NCI-H524 (cell line): ENCODE data around the gene ABCF2.
A peak's percentile ranks its signal among the peaks of the same experiment; 100 is the strongest.

Source experiments
- DNase-seq, 2 experiments: peaks; one replicate each; lab custom pipeline; 2025; lab: John Stamatoyannopoulos, UW

ABCF2 gene

DNA sequence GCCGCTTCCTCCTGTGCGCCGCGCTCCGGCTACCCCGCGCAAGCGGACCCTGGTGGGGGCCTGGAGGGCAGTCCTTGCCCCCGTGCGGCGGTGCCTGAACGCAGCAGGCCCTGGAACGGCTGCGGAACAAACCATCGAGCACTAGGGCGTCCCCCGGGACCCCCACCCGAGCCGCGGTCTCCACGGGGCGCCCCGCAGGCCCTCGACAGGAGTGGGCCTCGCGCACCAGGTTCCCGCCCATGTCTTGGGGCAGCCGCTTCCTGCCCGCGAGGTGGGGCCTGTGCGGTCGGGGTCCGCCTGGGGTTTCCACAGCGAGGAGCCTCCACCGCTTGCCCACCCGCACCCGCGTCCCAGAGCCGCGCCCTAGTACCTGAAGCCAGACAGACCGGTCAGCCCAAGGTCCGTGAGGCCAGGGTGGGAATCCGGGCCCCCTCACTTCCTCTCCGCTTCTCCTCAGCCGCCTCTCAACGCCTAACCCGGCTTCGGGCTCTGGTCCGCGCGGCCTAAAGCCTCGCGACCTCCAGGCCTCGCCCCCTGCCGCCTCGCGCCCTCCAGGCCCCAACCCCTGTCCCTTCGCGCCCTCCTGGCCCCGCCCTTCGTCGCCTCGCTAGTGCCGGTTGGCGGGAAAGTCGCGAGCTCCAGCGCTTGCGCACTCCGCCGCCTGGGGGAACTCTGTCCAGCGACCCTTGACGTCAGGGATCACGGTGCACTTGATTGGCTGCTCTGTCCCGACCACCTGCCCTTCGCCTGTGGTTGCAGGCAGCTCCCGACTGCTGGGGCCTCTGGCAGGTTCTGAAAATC is 52.6 kb downstream of the ABCF2 start:
- no peak for DNase-seq

DNA sequence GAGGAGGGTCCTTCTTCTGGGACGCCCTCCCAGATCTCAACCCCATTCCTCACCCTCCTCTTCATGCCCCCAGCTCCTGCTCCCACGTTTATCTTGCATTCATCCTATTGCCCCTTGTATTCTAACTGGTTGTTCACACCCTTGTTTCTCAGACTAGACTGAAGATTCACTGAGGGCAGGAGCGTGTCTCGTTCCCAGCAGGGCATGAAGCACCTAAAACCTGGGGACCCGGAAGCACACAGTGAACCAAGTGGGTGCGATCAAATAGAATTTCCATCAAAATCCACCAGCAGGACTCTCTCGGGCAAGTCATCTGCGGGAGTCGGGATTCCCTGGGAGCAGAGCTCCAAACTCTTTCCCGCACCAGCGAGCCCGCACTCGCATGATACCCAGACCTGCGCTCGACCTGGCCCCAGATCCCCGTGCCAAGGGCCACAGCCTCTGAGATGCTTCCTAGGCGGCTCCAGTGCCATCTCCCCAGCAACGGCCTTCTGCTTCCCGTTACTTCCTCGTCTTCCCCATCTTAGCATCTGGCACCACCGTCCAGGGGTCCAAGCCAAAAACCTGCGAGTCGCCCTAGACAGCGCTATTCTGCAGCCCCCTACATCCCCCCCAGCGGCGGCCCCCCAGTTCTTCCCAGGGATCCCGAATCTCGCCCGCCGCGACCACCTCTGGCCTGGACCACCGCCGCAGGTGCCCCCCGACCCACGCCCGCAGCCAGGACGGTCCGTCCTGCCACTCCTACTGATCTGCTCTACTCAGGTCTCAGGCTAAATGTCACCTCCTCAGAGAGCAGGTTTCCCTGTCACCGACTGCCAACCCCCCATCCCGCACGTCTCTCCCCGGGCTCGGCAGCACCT is 53.4 kb downstream of the ABCF2 start:
- DNase-seq: no peak

DNA sequence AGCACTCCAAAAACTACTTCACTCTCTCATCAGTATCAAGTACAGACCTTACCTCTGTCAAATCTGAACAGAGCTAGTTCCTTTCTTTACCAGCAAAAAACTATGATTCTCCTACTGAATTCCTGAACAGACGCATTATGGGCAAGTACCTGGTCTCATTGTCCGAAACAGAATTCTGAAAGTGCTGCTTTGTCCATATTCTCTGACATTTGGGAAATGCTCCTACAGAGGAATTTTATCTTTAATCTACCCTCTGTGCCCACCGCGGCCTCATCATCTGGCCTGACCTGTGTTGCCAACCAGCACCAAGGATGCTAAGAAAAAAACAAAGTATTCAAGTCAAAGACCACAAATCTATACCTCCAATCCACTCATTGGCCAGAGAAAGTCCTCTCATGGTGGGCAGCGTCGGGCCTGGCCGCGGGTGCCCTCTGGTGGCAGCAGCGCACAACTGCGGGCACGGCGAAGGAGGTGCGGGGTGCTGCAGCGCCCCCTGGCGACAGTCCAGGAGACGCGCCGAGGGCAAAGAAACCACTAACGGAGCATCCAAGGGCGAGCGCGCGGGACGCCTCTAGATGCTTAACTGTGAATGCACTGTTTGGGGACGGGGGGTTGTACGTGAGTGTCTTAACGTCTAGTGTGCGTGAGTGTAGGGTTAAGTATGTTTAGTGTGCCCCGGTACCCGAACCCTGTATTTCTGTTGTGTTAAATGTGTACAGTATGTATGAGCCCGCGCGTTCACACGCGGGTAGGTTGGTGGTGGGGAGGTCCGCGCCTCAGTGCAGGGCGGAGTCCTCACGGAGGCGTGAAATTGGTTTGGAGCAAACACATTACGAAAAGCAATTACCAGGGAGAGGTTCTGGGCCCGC is 54.5 kb downstream of the ABCF2 start:
- peak; percentile 17 to 59 for DNase-seq

DNA sequence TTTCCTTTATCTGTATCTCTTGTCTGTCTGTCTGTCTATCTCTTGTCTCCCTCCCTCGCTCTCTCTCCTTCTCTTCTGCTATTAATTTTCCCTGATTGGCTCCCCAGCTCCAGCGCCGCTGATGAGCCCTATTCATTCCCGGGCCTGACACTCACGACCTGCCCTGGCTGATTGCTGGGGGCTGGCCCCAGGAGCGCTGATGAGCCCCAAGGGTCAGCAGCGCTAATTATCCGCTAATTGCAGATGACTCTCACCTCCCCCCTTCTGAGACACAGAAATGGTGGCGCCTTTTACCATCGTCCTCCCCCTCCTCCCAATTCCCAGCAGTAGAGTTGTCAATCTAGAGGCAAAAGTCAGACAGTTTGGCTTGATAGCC is 58.2 kb downstream of the ABCF2 start:
- no peak for DNase-seq

DNA sequence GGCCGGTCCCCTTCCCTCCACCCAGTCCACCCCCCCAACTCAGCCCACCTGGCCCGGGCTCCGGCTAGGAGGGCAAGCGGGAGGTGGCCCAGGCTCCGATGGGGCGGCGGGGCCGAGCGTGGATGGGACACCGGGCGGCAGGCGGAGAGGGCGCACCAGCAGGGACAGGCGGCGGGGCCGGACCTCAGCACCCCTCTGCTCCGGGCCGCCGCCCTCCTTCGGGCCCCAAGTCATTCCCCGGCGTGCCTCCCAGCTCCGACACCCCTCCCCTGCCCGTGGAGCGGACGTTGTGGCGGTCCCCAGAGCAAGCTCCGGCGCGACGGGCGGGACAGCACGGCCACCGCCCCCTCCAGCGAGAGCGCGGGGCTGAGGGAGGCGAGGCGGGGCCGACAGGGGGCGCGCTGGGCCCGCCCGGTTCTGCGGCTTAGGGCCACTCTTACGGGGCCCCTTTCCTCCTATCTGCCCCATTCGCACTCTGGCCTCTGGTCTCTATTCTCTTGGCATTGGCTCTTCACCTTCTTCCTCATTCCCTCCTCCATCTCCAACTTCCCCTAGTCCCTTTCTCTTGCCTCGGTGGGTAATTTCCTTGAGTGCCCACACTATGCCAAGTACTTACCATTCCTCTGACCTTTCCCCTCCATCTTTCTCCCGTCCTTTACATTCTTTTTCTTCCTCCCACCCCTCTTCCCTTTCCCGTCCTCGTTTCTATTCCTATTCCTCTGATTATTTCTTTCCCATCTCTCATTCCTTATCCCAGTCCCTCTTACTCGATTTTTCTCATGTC is 58.8 kb downstream of the ABCF2 start:
- peak in 1 of 2 experiments; percentile 45 for DNase-seq

DNA sequence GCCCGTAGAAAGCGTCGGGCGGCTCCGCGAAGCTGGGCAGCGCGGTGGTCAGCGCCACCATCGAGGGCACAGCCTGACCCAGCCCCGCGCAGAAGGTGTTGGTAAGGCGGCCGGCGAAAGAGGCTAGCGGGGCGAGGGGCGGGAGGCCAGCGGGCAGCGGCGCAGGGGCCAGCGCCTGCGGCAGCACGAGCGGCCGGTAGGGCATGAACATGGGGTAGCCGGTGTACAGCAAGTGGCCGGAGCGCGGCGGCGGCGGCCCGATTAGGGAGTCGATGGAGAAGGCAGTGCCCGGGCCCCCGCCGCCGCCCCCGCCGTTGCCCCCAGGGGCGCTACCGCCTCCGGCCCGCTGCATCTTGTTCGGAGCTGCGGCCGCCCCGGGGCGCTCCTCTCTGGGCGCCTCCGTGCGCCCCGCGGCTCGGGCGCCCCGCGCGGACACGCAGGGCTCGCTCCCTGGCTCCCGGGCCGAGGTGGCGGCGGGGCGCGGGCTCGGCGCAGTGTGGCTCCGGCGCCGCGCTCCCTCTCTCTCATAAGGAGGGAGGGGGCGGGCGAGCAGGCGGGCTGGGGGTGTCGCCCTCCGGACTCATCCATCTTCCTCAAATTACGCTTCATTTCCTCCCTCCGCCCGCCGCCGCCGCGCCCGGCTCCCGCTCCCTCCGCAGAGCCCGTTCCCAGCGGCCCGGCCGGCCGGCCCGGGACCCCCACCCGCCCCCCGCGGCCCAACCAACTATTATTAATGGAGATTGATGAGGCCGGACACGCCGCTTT is 59.6 kb downstream of the ABCF2 start, which contains the start of gene GBX1:
Gene GBX1 (minus strand): TSS at position 498 of the 765 bp plus-strand sequence. CDS start 146 bp downstream, at position 352.
- DNase-seq: peak; percentile 3 to 28

DNA sequence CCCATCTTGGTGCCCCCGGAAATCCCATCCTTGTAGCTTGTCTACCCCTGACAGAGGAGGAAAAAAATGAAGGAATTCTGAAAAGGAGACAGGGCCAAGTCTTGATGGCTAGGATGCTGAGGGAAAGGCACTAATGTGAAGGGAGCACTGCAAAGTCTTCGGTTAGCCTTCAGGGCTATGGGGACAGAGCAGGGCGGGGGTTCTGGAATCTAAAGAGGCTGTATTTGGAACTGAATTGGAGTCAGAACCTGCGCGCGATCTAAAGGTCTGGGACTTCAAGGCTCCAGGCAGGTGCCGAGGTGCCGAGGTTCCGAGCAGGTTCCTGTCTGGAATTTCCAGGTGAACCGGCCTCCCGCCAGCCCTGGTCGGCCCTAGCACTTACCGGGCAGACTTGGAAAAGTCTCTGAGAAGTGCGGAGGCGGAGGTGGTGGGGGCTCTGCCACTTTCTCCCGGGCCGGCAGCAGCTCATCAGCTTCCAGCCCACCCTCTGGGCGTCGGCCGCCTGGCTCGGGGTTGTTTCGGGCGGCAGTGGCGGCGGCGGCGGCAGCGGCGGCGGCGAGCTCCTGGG is 60.3 kb downstream of the ABCF2 start:
- no peak for DNase-seq
